ENCODE data around the gene DCST1.

GRCh38 chr1:155064832-155065429 is 31.3 kb downstream of the DCST1 start:
- TF ChIP-seq, protein P1, sequence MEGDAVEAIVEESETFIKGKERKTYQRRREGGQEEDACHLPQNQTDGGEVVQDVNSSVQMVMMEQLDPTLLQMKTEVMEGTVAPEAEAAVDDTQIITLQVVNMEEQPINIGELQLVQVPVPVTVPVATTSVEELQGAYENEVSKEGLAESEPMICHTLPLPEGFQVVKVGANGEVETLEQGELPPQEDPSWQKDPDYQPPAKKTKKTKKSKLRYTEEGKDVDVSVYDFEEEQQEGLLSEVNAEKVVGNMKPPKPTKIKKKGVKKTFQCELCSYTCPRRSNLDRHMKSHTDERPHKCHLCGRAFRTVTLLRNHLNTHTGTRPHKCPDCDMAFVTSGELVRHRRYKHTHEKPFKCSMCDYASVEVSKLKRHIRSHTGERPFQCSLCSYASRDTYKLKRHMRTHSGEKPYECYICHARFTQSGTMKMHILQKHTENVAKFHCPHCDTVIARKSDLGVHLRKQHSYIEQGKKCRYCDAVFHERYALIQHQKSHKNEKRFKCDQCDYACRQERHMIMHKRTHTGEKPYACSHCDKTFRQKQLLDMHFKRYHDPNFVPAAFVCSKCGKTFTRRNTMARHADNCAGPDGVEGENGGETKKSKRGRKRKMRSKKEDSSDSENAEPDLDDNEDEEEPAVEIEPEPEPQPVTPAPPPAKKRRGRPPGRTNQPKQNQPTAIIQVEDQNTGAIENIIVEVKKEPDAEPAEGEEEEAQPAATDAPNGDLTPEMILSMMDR (conservative IDR thresholded peaks at IDR 0.05; ENCODE audit: low read depth, low read length) = no peak
- TF ChIP-seq EZH2phosphoT487 (IDR thresholded peaks at IDR 0.05; ENCODE audit: borderline replicate concordance, low read length) (no peak), EZH2 (IDR thresholded peaks at IDR 0.05; ENCODE audit: low read length, unreplicated experiment) (no peak)
